WTC11 (cell line): Measurements from ENCODE around the gene MAT2A. TPM values are rescaled to one million over a fixed set of nuclear protein-coding genes. Genes with fewer than 3 reads are reported as not detected.

Experiments
- ATAC-seq: fragments of 200-7000 bp; cut with Tn5 transposase; 2 replicates; pipeline ENCODE4 v1.10.0; 2021; ENCODE audit warnings: mild to moderate bottlenecking, moderate library complexity
- CTCF ChIA-PET: fragments of 300-600 bp; sonication (Branson Sonifier 250); formaldehyde crosslinking; loops from one replicate; lab custom pipeline; 2021; ENCODE audit warnings: antibody characterized with exemption; lab: Charles Lee
- POLR2A ChIA-PET: fragments of 350-600 bp; sonication (Branson Sonifier 250); formaldehyde crosslinking; loops from one replicate; lab custom pipeline; 2021; ENCODE audit warnings: antibody characterized with exemption; lab: Charles Lee
- DNase-seq: peaks from one replicate; pipeline ENCODE4 v3.0.0; 2021; ENCODE audit warnings: low spot score
- H3K27ac Mint-ChIP-seq: 2 replicates; pipeline ENCODE4 v1.8.0; 2021; ENCODE audit warnings: mixed read lengths
- H3K27me3 Mint-ChIP-seq: 2 replicates; pipeline ENCODE4 v1.8.0; 2021; ENCODE audit warnings: low read depth, mild to moderate bottlenecking, moderate library complexity, mixed read lengths
- H3K36me3 Mint-ChIP-seq: 2 replicates; pipeline ENCODE4 v1.8.0; 2021; ENCODE audit warnings: mixed read lengths
- H3K4me1 Mint-ChIP-seq: 2 replicates; pipeline ENCODE4 v1.8.0; 2022; ENCODE audit warnings: mixed read lengths
- H3K4me3 Mint-ChIP-seq: 2 replicates; pipeline ENCODE4 v1.8.0; 2021; ENCODE audit warnings: mild to moderate bottlenecking, moderate library complexity, mixed read lengths
- H3K9me3 Mint-ChIP-seq: 2 replicates; pipeline ENCODE4 v1.8.0; 2021; ENCODE audit warnings: mixed read lengths
- ATF2 ChIP-seq: sonication (generic); formaldehyde crosslinking; IDR thresholded peaks from 2 replicates; pipeline ENCODE4 v1.8.1; 2022; ENCODE audit warnings: low read depth, missing genetic modification reagents, borderline replicate concordance
- CREB1 ChIP-seq: sonication (generic); formaldehyde crosslinking; IDR thresholded peaks from 2 replicates; pipeline ENCODE4 v1.8.0; 2023; ENCODE audit warnings: mild to moderate bottlenecking, missing genetic modification reagents
- CREM ChIP-seq: sonication (generic); formaldehyde crosslinking; IDR thresholded peaks from 2 replicates; pipeline ENCODE4 v1.8.1; 2022; ENCODE audit warnings: mild to moderate bottlenecking, missing genetic modification reagents, moderate library complexity
- CTCF ChIP-seq: fragments of 200-600 bp; IDR thresholded peaks from 2 replicates; pipeline ENCODE4 v1.8.0; 2022; ENCODE audit warnings: antibody characterized with exemption
- E2F1 ChIP-seq: sonication (generic); formaldehyde crosslinking; IDR thresholded peaks from 2 replicates; pipeline ENCODE4 v1.8.0; 2022; ENCODE audit warnings: mild to moderate bottlenecking, missing genetic modification reagents
- KAT7 ChIP-seq: sonication (generic); formaldehyde crosslinking; IDR thresholded peaks from 2 replicates; pipeline ENCODE4 v1.8.1; 2023; ENCODE audit warnings: missing genetic modification reagents, mild to moderate bottlenecking, borderline replicate concordance
- MXD4 ChIP-seq: fragments of 250-450 bp; sonication (Bioruptor Pico); IDR thresholded peaks from 2 replicates; pipeline ENCODE4 v1.8.0; 2021; ENCODE audit warnings: mild to moderate bottlenecking, moderate library complexity, borderline replicate concordance
- NR3C1 ChIP-seq: sonication (generic); formaldehyde crosslinking; conservative IDR thresholded peaks from 2 replicates; pipeline ENCODE4 v1.8.1; 2023; ENCODE audit warnings: low read depth, mild to moderate bottlenecking, missing genetic modification reagents
- OVOL2 ChIP-seq: fragments of 250-450 bp; sonication (Bioruptor Pico); IDR thresholded peaks from 2 replicates; pipeline ENCODE4 v1.9.0; 2021; ENCODE audit warnings: mild to moderate bottlenecking, borderline replicate concordance
- PRDM15 ChIP-seq: sonication (generic); formaldehyde crosslinking; IDR thresholded peaks from 2 replicates; pipeline ENCODE4 v1.8.0; 2022; ENCODE audit warnings: missing genetic modification reagents
- PRRX2 ChIP-seq: fragments of 250-450 bp; sonication (Bioruptor Pico); IDR thresholded peaks from 2 replicates; pipeline ENCODE4 v1.8.0; 2021; ENCODE audit warnings: mild to moderate bottlenecking
- RORB ChIP-seq: fragments of 250-450 bp; sonication (Bioruptor Pico); IDR thresholded peaks from 2 replicates; pipeline ENCODE4 v1.9.0; 2021; ENCODE audit warnings: mild to moderate bottlenecking
- SMAD4 ChIP-seq: sonication (generic); formaldehyde crosslinking; IDR thresholded peaks from 2 replicates; pipeline ENCODE4 v1.8.0; 2022; ENCODE audit warnings: mild to moderate bottlenecking, missing genetic modification reagents
- STAT6 ChIP-seq: sonication (generic); formaldehyde crosslinking; conservative IDR thresholded peaks from 2 replicates; pipeline ENCODE4 v1.8.1; 2023; ENCODE audit warnings: mild to moderate bottlenecking, low read depth, missing genetic modification reagents, moderate library complexity
- TEAD4 ChIP-seq: sonication (generic); formaldehyde crosslinking; IDR thresholded peaks from 2 replicates; pipeline ENCODE4 v1.8.0; 2022; ENCODE audit warnings: mild to moderate bottlenecking, missing genetic modification reagents
- ZBTB21 ChIP-seq: sonication (generic); formaldehyde crosslinking; IDR thresholded peaks from 2 replicates; pipeline ENCODE4 v1.8.1; 2023; ENCODE audit warnings: mild to moderate bottlenecking, missing genetic modification reagents, borderline replicate concordance
- ZNF232 ChIP-seq: sonication (generic); formaldehyde crosslinking; IDR thresholded peaks from 2 replicates; pipeline ENCODE4 v1.8.0; 2022; ENCODE audit warnings: mild to moderate bottlenecking, missing genetic modification reagents
- total RNA-seq: library from RNA; stranded (reverse); gene quantifications from 3 replicates; pipeline ENCODE4 v1.2.3, GENCODE V29; 2021

MAT2A gene
- total RNA-seq, 1 experiment from 2014 or later, result 222 TPM

- ChIA-PET CTCF (interaction anchor here (0.7 kb wide), 1 partner anchor 27 kb away, joined by 3 read pairs; the partner anchor contains the start of gene GGCX), POLR2A (interaction anchor here (0.6 to 1.2 kb wide), 2 partner anchors 16 to 49 kb away, joined by 3 read pairs; partner anchors contain the start of gene MAT2A)
- H3K27ac Mint-ChIP-seq, result no peak overlapping the region
- ATAC-seq (no peak), DNase-seq (no peak)
- H3K9me3 Mint-ChIP-seq, result no peaks in the 10 kb centered on the region
- no peak overlapping the region for H3K4me3 Mint-ChIP-seq
- peaks cover 42% of the 10 kb centered on the region for H3K27me3 Mint-ChIP-seq
- peaks cover 11% of the 10 kb centered on the region for H3K4me1 Mint-ChIP-seq
- H3K36me3 Mint-ChIP-seq, result no peaks in the 10 kb centered on the region
- TF ChIP-seq NR3C1 (CRISPR knock-in tag) (no peak), E2F1 (CRISPR knock-in tag) (no peak), STAT6 (CRISPR knock-in tag) (no peak), PRDM15 (CRISPR knock-in tag) (no peak), MXD4 (CRISPR knock-in tag) (no peak), SMAD4 (no peak), TEAD4 (CRISPR knock-in tag) (no peak), KAT7 (CRISPR knock-in tag) (no peak), CREB1 (no peak), ZBTB21 (no peak), ZNF232 (CRISPR knock-in tag) (no peak), OVOL2 (CRISPR knock-in tag) (no peak), CTCF (no peak), RORB (CRISPR knock-in tag) (no peak), CREM (CRISPR knock-in tag) (no peak), ATF2 (CRISPR knock-in tag) (no peak), PRRX2 (CRISPR knock-in tag) (no peak)
These were observed 49.3 kb downstream of the MAT2A start for GRCh38 chr2:85588236-85588635.
